ENCODE data around the gene ERCC6. TPM values are rescaled to one million over a fixed set of nuclear protein-coding genes. Genes with fewer than 3 reads are reported as not detected.

The ERCC6 gene
- total and polyA plus RNA-seq, 2 donors (not counting 3 experiments of a cell fraction or from before 2014, with no cell fraction given), result 15.3 to 39.6 TPM

DNA sequence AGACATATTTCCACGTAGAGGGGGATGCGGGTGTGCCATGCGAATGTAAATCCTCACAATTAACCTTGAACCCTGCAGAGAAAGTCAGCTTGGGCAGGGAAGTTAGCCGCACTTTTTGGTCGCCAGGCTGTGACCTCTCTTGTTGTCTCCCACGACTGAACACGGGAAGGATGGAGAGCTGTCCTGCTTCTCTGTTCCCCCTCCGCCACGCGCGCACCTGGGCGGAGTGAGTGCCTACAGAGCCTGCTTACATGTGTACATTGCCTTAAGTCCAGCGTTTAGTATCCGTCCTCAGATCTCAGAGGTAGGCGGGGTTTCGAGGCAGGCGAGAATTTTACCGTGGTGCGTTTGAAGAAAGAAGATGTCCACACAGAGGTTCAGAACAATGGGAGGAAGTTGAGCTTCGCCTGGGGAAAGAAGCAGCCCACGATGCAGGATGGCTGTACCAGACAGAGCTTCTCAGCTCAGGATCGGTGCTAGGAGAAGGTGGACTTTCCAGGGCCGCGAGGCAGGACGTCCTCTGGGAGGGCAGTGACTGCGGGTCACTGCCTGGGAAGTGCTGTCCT is 482 bp upstream of the ERCC6 start:
- Histone ChIP-seq H3K9me1 (replicated peaks; ENCODE audit: control insufficient read depth, extremely low read depth, insufficient read depth, low read length) (no peaks in the 10 kb centered on the region), H3K27ac (ENCODE audit: insufficient read depth, low read depth, low read length) (peak overlapping the region; percentile 84), H3K4me2 (ENCODE audit: insufficient read depth, low read length) (peak overlapping the region; percentile 72), H3K4me3 (replicated peaks in 1 of 3; ENCODE audit: insufficient read depth in 1 of 3, low read depth in 1 of 3, low read length in 3 of 3) (peak overlapping the region in 2 of 3 experiments; percentile 40 to 51), H3K9ac (replicated peaks; ENCODE audit: extremely low read depth, insufficient read depth, low read length) (peak overlapping the region; percentile 53), H3K79me2 (ENCODE audit: control insufficient read depth, insufficient read depth, low read length) (peaks cover 29% of the 10 kb centered on the region), H4K20me1 (replicated peaks; ENCODE audit: control insufficient read depth, extremely low read depth, insufficient read depth, low read length) (no peaks in the 10 kb centered on the region), H2AFZ (ENCODE audit: low read depth, low read length) (peak overlapping the region; percentile 90), H3K4me1 (ENCODE audit: control insufficient read depth, extremely low read depth, insufficient read depth, low read length) (peaks cover 41% of the 10 kb centered on the region), H3K36me3 (ENCODE audit: control insufficient read depth in 2 of 2, extremely low read depth in 1 of 2, insufficient read depth in 2 of 2, low read length in 2 of 2) (no peaks in the 10 kb centered on the region), H3K9me3 (replicated peaks; ENCODE audit: control insufficient read depth, insufficient read depth, low read length) (no peaks in the 10 kb centered on the region), H3K27me3 (ENCODE audit: control insufficient read depth in 2 of 2, insufficient read depth in 2 of 2, low read length in 2 of 2) (no peaks in the 10 kb centered on the region)
- intact Hi-C loops (cut with micrococcal nuclease) (loop anchor here (1.0 to 10.0 kb wide), 4 partner anchors 13 to 1175 kb away; partner anchors contain the start of gene TMEM273), dilution Hi-C loops (cut with MboI; ENCODE audit: extremely low pct_ligation_motif_present, low sequenced_read_pairs) (no loop called here)
- TSS peak; percentile 45 for BruUV-seq (replicated peaks)
- ChIA-PET POLR2A (interaction anchor here (1.2 to 2.5 kb wide), 3 partner anchors 11 to 20 kb away, joined by 3 to 20 read pairs (median 5); no protein-coding TSS in a partner anchor), CTCF (interaction anchor here (0.7 to 2.1 kb wide), 11 partner anchors 9 to 883 kb away, joined by 3 to 19 read pairs (median 5); no protein-coding TSS in a partner anchor)
- FAIRE-seq (no peak), DNase-seq (ENCODE audit: low read depth, low spot score) (peak; percentile 85)
- TF ChIP-seq EZH2 (IDR thresholded peaks at IDR 0.05; ENCODE audit: borderline replicate concordance, low read depth, low read length, severe bottlenecking) (no peak), JUN (IDR thresholded peaks at IDR 0.05; ENCODE audit: borderline replicate concordance, insufficient read depth, insufficient read length, low read depth) (no peak), CTCF (IDR thresholded peaks at IDR 0.05; ENCODE audit: extremely low read depth in 1 of 2, insufficient read depth in 1 of 2, low read depth in 1 of 2, low read length in 2 of 2) (no peak), POLR2A (IDR thresholded peaks at IDR 0.05; ENCODE audit: low read depth, low read length) (no peak), FOS (IDR thresholded peaks at IDR 0.05; ENCODE audit: borderline replicate concordance, insufficient read depth, low read length) (no peak), MYC (IDR thresholded peaks at IDR 0.05; ENCODE audit: low read depth, low read length) (no peak), POLR2AphosphoS5 (IDR thresholded peaks at IDR 0.05; ENCODE audit: insufficient read depth, low read depth, low read length) (no peak), GATA2 (IDR thresholded peaks at IDR 0.05; ENCODE audit: insufficient read depth, insufficient read length, low read depth, low read length) (no peak)
- TF ChIP-seq, protein P1, sequence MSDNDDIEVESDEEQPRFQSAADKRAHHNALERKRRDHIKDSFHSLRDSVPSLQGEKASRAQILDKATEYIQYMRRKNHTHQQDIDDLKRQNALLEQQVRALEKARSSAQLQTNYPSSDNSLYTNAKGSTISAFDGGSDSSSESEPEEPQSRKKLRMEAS (IDR thresholded peaks at IDR 0.05; ENCODE audit: insufficient read depth, insufficient read length), result no peak
